DMS153 (cell line): ENCODE data around the gene TBC1D23.
"Not testable (repeated sequence)": the region's sequence is repeated elsewhere in the genome, so short reads cannot be mapped to it uniquely, and the experiment has no call there.

Experiments
- DNase-seq: peaks from one replicate; lab custom pipeline; 2025; lab: John Stamatoyannopoulos, UW

TBC1D23 gene

GRCh38 chr3:100351770-100352169 is 91.0 kb downstream of the TBC1D23 start:
- not testable (repeated sequence) for DNase-seq

- DNase-seq, result no peak
These were observed 91.8 kb downstream of the TBC1D23 start for GRCh38 chr3:100352296-100353231.

GRCh38 chr3:100354850-100355249 is 94.1 kb downstream of the TBC1D23 start:
- DNase-seq, result no peak

- DNase-seq, result no peak
These were observed 97.6 kb downstream of the TBC1D23 start for GRCh38 chr3:100358413-100358812.

- DNase-seq, result no peak
These were observed 98.2 kb downstream of the TBC1D23 start for GRCh38 chr3:100359035-100359434.

GRCh38 chr3:100360757-100361496 is 100.1 kb downstream of the TBC1D23 start:
- no peak for DNase-seq

- DNase-seq, result no peak
These were observed 101.1 kb downstream of the TBC1D23 start for GRCh38 chr3:100361897-100362296.

- DNase-seq, result no peak
These were observed 103.6 kb downstream of the TBC1D23 start for GRCh38 chr3:100364421-100364820.

- DNase-seq, result no peak
These were observed 105.6 kb downstream of the TBC1D23 start for GRCh38 chr3:100366424-100366823.

GRCh38 chr3:100368441-100368840 is 107.6 kb downstream of the TBC1D23 start:
- no peak for DNase-seq

GRCh38 chr3:100370756-100371155 is 110.0 kb downstream of the TBC1D23 start:
- no peak for DNase-seq

- no peak for DNase-seq
These were observed 113.7 kb downstream of the TBC1D23 start for GRCh38 chr3:100374521-100374920.
